NCI-H2107 treated with DMSO at 0.1 percent for 48 hours (cell line): ENCODE data around the gene SUPT20HL2.
"Not testable (repeated sequence)": the region's sequence is repeated elsewhere in the genome, so short reads cannot be mapped to it uniquely, and the experiment has no call there.

Source experiments
- DNase-seq: peaks from one replicate; lab custom pipeline; 2025; ENCODE audit not compliant: unreplicated experiment; lab: John Stamatoyannopoulos, UW

The SUPT20HL2 gene

GRCh38 chrX:24310916-24311315 is 3.0 kb downstream of the SUPT20HL2 start:
- DNase-seq: peak; percentile 41

GRCh38 chrX:24309580-24310374 is 4.1 kb downstream of the SUPT20HL2 start:
- not testable (repeated sequence) for DNase-seq

GRCh38 chrX:24308803-24309202 is 5.1 kb downstream of the SUPT20HL2 start:
- DNase-seq: not testable (repeated sequence)

GRCh38 chrX:24306440-24306839 is 7.4 kb downstream of the SUPT20HL2 start:
- DNase-seq: no peak

- no peak for DNase-seq
Observed at GRCh38 chrX:24305905-24306304, 8.0 kb downstream of the SUPT20HL2 start.

- no peak for DNase-seq
Observed at GRCh38 chrX:24301806-24302205, 12.1 kb downstream of the SUPT20HL2 start.

- no peak for DNase-seq
Observed at GRCh38 chrX:24301060-24301459, 12.8 kb downstream of the SUPT20HL2 start.

- DNase-seq: no peak
Observed at GRCh38 chrX:24298191-24298590, 15.7 kb downstream of the SUPT20HL2 start.

GRCh38 chrX:24294619-24295018 is 19.2 kb downstream of the SUPT20HL2 start:
- DNase-seq: no peak

- DNase-seq: no peak
Observed at GRCh38 chrX:24293412-24293811, 20.5 kb downstream of the SUPT20HL2 start.

GRCh38 chrX:24292353-24292752 is 21.5 kb downstream of the SUPT20HL2 start:
- no peak for DNase-seq

- no peak for DNase-seq
Observed at GRCh38 chrX:24285082-24285481, 28.8 kb downstream of the SUPT20HL2 start.

GRCh38 chrX:24283127-24283794 is 30.6 kb downstream of the SUPT20HL2 start:
- DNase-seq: no peak

GRCh38 chrX:24282381-24283126 is 31.3 kb downstream of the SUPT20HL2 start:
- DNase-seq: peak; percentile 47

GRCh38 chrX:24277405-24277804 is 36.5 kb downstream of the SUPT20HL2 start:
- no peak for DNase-seq

- DNase-seq: no peak
Observed at GRCh38 chrX:24276015-24276414, 37.9 kb downstream of the SUPT20HL2 start.

GRCh38 chrX:24271262-24271661 is 42.6 kb downstream of the SUPT20HL2 start:
- no peak for DNase-seq

GRCh38 chrX:24268786-24269185 is 45.1 kb downstream of the SUPT20HL2 start:
- no peak for DNase-seq

GRCh38 chrX:24266996-24267395 is 46.9 kb downstream of the SUPT20HL2 start:
- DNase-seq: no peak

GRCh38 chrX:24264383-24264782 is 49.5 kb downstream of the SUPT20HL2 start:
- no peak for DNase-seq

GRCh38 chrX:24262309-24262708 is 51.6 kb downstream of the SUPT20HL2 start:
- no peak for DNase-seq
